Mesothelial cell of epicardium (in vitro differentiated cells): ENCODE measurements around the gene ATRIP. TPM values are rescaled to one million over a fixed set of nuclear protein-coding genes. Genes with fewer than 3 reads are reported as not detected.
"Not testable (repeated sequence)": the region's sequence is repeated elsewhere in the genome, so short reads cannot be mapped to it uniquely, and the experiment has no call there.

Experiments used
- DNase-seq, 2 experiments: peaks; one replicate each; pipeline ENCODE4 v3.0.0; 2021; ENCODE audit warnings: low spot score in 2 of 2; ENCODE audit not compliant: unreplicated experiment in 2 of 2
- H3K27ac Mint-ChIP-seq: 2 replicates; pipeline ENCODE4 v1.8.0; 2021; ENCODE audit warnings: mixed read lengths
- H3K27me3 Mint-ChIP-seq: 2 replicates; pipeline ENCODE4 v1.8.0; 2021; ENCODE audit warnings: low read depth, mixed read lengths
- H3K36me3 Mint-ChIP-seq: 2 replicates; pipeline ENCODE4 v1.8.0; 2021; ENCODE audit warnings: mixed read lengths
- H3K4me1 Mint-ChIP-seq: 2 replicates; pipeline ENCODE4 v1.8.0; 2021; ENCODE audit warnings: mixed read lengths
- H3K4me3 Mint-ChIP-seq: 2 replicates; pipeline ENCODE4 v1.8.0; 2021; ENCODE audit warnings: mild to moderate bottlenecking, moderate library complexity, mixed read lengths
- H3K9me3 Mint-ChIP-seq: 2 replicates; pipeline ENCODE4 v1.8.0; 2021; ENCODE audit warnings: mixed read lengths
- total RNA-seq: library from RNA; stranded (reverse); gene quantifications from 3 replicates; pipeline ENCODE4 v1.2.1, GENCODE V29; 2021
- TF ChIP-seq, protein P1 (sequence below): fragments of 200-600 bp; sonication (generic); IDR thresholded peaks from one replicate; pipeline ENCODE4 v1.5.0; 2021; ENCODE audit warnings: antibody characterized with exemption; ENCODE audit not compliant: unreplicated experiment

Gene ATRIP
- total RNA-seq, 1 donor from 2014 or later = 12.0 TPM

- Mint-ChIP-seq H3K27me3 (no peaks in the 10 kb centered on the region), H3K27ac (no peak overlapping the region), H3K4me1 (no peaks in the 10 kb centered on the region), H3K9me3 (no peaks in the 10 kb centered on the region), H3K36me3 (peaks cover 8% of the 10 kb centered on the region), H3K4me3 (no peak overlapping the region)
- no peak for DNase-seq
- TF ChIP-seq, protein P1, sequence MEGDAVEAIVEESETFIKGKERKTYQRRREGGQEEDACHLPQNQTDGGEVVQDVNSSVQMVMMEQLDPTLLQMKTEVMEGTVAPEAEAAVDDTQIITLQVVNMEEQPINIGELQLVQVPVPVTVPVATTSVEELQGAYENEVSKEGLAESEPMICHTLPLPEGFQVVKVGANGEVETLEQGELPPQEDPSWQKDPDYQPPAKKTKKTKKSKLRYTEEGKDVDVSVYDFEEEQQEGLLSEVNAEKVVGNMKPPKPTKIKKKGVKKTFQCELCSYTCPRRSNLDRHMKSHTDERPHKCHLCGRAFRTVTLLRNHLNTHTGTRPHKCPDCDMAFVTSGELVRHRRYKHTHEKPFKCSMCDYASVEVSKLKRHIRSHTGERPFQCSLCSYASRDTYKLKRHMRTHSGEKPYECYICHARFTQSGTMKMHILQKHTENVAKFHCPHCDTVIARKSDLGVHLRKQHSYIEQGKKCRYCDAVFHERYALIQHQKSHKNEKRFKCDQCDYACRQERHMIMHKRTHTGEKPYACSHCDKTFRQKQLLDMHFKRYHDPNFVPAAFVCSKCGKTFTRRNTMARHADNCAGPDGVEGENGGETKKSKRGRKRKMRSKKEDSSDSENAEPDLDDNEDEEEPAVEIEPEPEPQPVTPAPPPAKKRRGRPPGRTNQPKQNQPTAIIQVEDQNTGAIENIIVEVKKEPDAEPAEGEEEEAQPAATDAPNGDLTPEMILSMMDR = no peak
Measured at GRCh38 chr3:48459331-48459730, 12.8 kb downstream of the ATRIP start.

DNA sequence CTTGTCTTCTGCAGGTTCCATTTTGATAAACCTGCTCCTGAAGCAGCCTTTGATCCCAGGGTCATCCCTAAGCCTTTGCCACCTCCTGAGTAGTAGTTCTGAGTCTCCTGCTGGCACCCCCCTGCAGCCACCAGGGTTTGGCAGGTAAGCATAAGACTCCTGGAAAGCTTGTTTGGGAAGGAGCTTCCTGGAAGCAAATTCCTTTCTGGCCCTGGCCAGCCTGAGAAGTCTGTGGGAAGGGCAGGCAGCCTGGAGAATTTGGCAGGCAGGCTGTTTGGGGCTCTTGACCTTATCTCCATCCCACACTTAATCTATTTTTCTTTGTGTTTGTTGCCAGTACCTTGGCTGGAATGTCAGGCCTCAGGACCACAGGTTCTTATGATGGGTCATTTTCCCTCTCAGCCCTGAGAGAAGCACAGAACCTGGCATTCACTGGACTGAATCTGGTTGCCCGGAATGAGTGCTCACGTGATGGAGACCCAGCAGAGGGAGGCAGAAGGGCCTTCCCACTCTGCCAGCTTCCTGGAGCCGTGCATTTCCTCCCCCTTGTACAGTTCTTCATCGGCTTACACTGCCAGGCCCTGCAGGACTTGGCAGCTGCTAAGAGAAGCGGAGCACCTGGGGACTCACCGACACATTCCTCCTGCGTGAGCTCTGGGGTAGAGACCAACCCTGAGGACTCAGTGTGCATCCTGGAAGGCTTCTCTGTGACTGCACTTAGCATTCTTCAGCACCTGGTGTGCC is 13.4 kb downstream of the ATRIP start:
- no peak overlapping the region for H3K4me3 Mint-ChIP-seq
- no peak overlapping the region for H3K27ac Mint-ChIP-seq
- no peaks in the 10 kb centered on the region for H3K27me3 Mint-ChIP-seq
- peaks cover 6% of the 10 kb centered on the region for H3K36me3 Mint-ChIP-seq
- H3K9me3 Mint-ChIP-seq = no peaks in the 10 kb centered on the region
- no peaks in the 10 kb centered on the region for H3K4me1 Mint-ChIP-seq
- no peak for DNase-seq
- TF ChIP-seq, protein P1 = no peak

DNA sequence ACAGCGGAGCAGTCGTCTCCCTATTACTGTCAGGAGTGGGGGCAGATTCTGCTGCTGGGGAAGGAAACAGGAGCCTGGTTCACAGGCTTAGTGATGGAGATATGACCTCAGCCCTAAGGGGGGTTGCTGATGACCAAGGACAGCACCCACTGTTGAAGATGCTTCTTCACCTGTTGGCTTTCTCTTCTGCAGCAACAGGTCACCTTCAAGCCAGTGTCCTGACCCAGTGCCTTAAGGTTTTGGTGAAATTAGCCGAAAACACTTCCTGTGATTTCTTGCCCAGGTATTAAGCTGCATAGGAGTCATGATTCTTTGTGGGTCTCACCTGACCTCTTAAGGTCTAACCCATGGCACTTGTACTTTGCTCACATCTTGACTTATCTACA is 14.0 kb downstream of the ATRIP start:
- TF ChIP-seq, protein P1 = no peak
- Mint-ChIP-seq H3K27me3 (no peaks in the 10 kb centered on the region), H3K4me3 (no peak overlapping the region), H3K36me3 (peaks cover 3% of the 10 kb centered on the region), H3K9me3 (no peaks in the 10 kb centered on the region), H3K4me1 (peaks cover 2% of the 10 kb centered on the region), H3K27ac (no peak overlapping the region)
- no peak for DNase-seq

DNA sequence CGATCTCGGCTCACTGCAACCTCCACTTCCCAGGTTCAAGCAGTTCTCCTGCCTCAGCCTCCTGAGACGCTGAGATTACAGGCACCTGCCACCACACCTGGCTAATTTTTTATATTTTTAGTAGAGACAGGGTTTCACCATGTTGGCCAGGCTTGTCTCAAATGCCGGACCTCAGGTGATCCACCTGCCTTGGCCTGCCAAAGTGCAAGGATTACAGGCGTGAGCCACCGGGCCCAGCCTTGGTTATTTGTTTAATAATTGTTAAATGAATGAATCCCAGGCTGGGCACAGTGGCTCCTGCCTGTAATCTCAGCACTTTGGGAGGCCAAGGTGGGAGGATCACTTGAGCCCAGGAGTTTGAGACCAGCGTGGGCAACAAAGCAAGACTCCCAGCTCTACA is 15.2 kb downstream of the ATRIP start:
- H3K27me3 Mint-ChIP-seq = not testable (repeated sequence)

GRCh38 chr3:48463703-48464102 is 17.2 kb downstream of the ATRIP start:
- H3K4me1 Mint-ChIP-seq = peaks cover 16% of the 10 kb centered on the region
- H3K27me3 Mint-ChIP-seq = no peaks in the 10 kb centered on the region
- no peak for DNase-seq
- H3K4me3 Mint-ChIP-seq = no peak overlapping the region
- TF ChIP-seq, protein P1 = no peak
- peaks cover 8% of the 10 kb centered on the region for H3K36me3 Mint-ChIP-seq
- no peaks in the 10 kb centered on the region for H3K9me3 Mint-ChIP-seq
- no peak overlapping the region for H3K27ac Mint-ChIP-seq

More for the DNA sequence above, 15.2 kb downstream of the ATRIP start:
- not testable (repeated sequence) for H3K27ac Mint-ChIP-seq, H3K36me3 Mint-ChIP-seq, H3K9me3 Mint-ChIP-seq, DNase-seq, H3K4me3 Mint-ChIP-seq
- H3K4me1 Mint-ChIP-seq = peaks cover 13% of the 10 kb centered on the region

DNA sequence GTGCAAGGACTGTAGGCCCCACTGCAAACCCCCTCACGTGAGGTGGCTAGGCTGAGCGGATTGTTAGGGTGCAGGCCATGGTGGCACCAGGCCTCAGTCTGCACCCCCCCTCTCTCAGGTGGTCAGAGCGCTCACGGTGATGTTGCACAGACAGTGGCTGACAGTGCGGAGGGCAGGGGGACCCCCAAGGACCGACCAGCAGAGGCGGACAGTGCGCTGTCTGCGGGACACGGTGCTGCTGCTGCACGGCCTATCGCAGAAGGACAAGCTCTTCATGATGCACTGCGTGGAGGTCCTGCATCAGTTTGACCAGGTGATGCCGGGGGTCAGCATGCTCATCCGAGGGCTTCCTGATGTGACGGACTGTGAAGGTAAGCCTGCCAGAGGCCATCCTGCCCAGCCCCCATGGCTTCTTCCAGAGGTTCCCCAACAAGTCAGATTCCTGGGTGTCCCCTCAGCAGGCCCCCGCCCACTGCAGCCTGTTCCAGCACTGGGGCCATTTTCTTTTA is 18.2 kb downstream of the ATRIP start:
- no peak for DNase-seq
- H3K36me3 Mint-ChIP-seq = peaks cover 15% of the 10 kb centered on the region
- H3K27ac Mint-ChIP-seq = peak overlapping the region; percentile 98
- H3K4me1 Mint-ChIP-seq = peaks cover 16% of the 10 kb centered on the region
- no peaks in the 10 kb centered on the region for H3K27me3 Mint-ChIP-seq
- TF ChIP-seq, protein P1 = no peak
- H3K4me3 Mint-ChIP-seq = no peak overlapping the region
- no peaks in the 10 kb centered on the region for H3K9me3 Mint-ChIP-seq
